Breast epithelium (tissue), 3 donors: ENCODE data around the gene FAM234A.

ENCODE experiments used
- CTCF ChIP-seq, 3 donors: fragments of 450-650 bp; IDR thresholded peaks; one replicate each; pipeline ENCODE4 v1.5.1; 2016 to 2017; ENCODE audit warnings: antibody characterized with exemption in 3 of 3, mild to moderate bottlenecking in 3 of 3, moderate library complexity in 3 of 3
- POLR2A ChIP-seq: fragments of 450-650 bp; IDR thresholded peaks from one replicate; pipeline ENCODE4 v1.6.1; 2016; ENCODE audit warnings: antibody characterized with exemption, mild to moderate bottlenecking, moderate library complexity

DNA sequence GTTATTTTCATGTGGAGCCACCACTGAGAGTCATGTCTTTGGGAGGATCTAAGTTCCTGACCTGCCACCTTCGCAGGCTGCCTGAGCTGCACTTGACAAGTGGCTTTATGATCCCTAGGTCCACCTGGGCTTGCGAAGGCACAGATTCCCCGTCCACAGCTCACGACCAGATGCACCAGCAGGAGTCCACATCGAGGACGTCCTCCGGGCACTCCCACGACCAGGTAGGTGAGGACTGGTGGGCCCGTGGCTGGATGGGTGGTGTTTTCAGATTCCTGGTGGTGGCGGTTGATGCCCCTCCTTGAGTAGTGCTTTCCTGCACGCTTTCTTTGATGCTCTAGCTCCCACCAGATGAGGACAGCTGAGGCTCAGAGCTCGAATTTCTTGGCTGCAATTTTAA, 14.8 kb downstream of the FAM234A start:
- no peak for TF ChIP-seq POLR2A
- no peak for TF ChIP-seq CTCF (IDR thresholded peaks at IDR 0.05)
